Inflammatory macrophage treated with lipopolysaccharide for 1 hour (primary cell): ENCODE results near the gene CSMD2.
A peak's percentile ranks its signal among the peaks of the same experiment; 100 is the strongest.

Experiments used
- DNase-seq, 2 donors: peaks; one replicate each; pipeline ENCODE4 v3.0.0-alpha.2; 2020 to 2022

Gene CSMD2

GRCh38 chr1:33468531-33468930 is 696.5 kb downstream of the CSMD2 start:
- DNase-seq = no peak

- DNase-seq = no peak
Measured at GRCh38 chr1:33468011-33468410, 697.0 kb downstream of the CSMD2 start.

GRCh38 chr1:33466159-33466558 is 698.9 kb downstream of the CSMD2 start:
- no peak for DNase-seq

GRCh38 chr1:33465316-33465715 is 699.7 kb downstream of the CSMD2 start:
- DNase-seq = peak; percentile 11 to 30

GRCh38 chr1:33464552-33464951 is 700.5 kb downstream of the CSMD2 start:
- no peak for DNase-seq
